Activated CD8-positive, alpha-beta memory T cell treated with anti-CD3 and anti-CD28 coated beads for 4 hours (primary cell): ENCODE results near the gene NCOA3.

Experiments
- DNase-seq, 2 donors: peaks; one replicate each; pipeline ENCODE4 v3.0.0-alpha.2; 2020; ENCODE audit warnings: low read depth in 2 of 2

The NCOA3 gene

GRCh38 chr20:47704746-47705496, 203.2 kb downstream of the NCOA3 start:
- no peak for DNase-seq

GRCh38 chr20:47705497-47705856, 203.8 kb downstream of the NCOA3 start:
- DNase-seq: no peak

GRCh38 chr20:47706345-47706744, 204.7 kb downstream of the NCOA3 start:
- DNase-seq: no peak
